HepG2 (cell line): Measurements from ENCODE around the gene IRF1. TPM values are rescaled to one million over a fixed set of nuclear protein-coding genes. Genes with fewer than 3 reads are reported as not detected.
A peak's percentile ranks its signal among the peaks of the same experiment; 100 is the strongest.

Source experiments
- GTF3A ChIP-seq: sonication (generic); formaldehyde crosslinking; conservative IDR thresholded peaks from 2 replicates; pipeline ENCODE4 v1.4.0; 2020; ENCODE audit warnings: mild to moderate bottlenecking, missing genetic modification reagents
- ISL2 ChIP-seq: sonication (generic); formaldehyde crosslinking; IDR thresholded peaks from 2 replicates; pipeline ENCODE4 v1.5.0; 2020; ENCODE audit warnings: missing genetic modification reagents
- KDM3A ChIP-seq: IDR thresholded peaks from 2 replicates; pipeline ENCODE4 v1.6.1; 2018; ENCODE audit warnings: low read depth, missing compliant biosample characterization
- NCOR1 ChIP-seq: fragments of 200-600 bp; sonication (generic); IDR thresholded peaks from 2 replicates; pipeline ENCODE4 v1.7.0; 2017; ENCODE audit warnings: antibody characterized with exemption, low read length, borderline replicate concordance
- NFKBIZ ChIP-seq: IDR thresholded peaks from 2 replicates; pipeline ENCODE4 v1.6.1; 2018; ENCODE audit warnings: missing genetic modification reagents, missing compliant biosample characterization
- PAWR ChIP-seq: sonication (generic); formaldehyde crosslinking; IDR thresholded peaks from 2 replicates; pipeline ENCODE4 v1.4.0; 2020; ENCODE audit warnings: missing genetic modification reagents, mild to moderate bottlenecking, borderline replicate concordance
- RAD51 ChIP-seq: fragments of 450-650 bp; IDR thresholded peaks from 2 replicates; pipeline ENCODE4 v1.6.1; 2016; ENCODE audit warnings: borderline replicate concordance
- TSC22D2 ChIP-seq: sonication (generic); formaldehyde crosslinking; IDR thresholded peaks from 2 replicates; pipeline ENCODE4 v1.5.1; 2020; ENCODE audit warnings: missing genetic modification reagents, mild to moderate bottlenecking, borderline replicate concordance
- ZNF33B ChIP-seq: sonication (generic); formaldehyde crosslinking; IDR thresholded peaks from 2 replicates; pipeline ENCODE4 v1.5.1; 2020; ENCODE audit warnings: mild to moderate bottlenecking, missing genetic modification reagents
- ZNF550 ChIP-seq: sonication (generic); formaldehyde crosslinking; IDR thresholded peaks from 2 replicates; pipeline ENCODE4 v1.4.0; 2020; ENCODE audit warnings: mild to moderate bottlenecking, missing genetic modification reagents, borderline replicate concordance
- ZNF589 ChIP-seq: sonication (generic); formaldehyde crosslinking; conservative IDR thresholded peaks from 2 replicates; pipeline ENCODE4 v1.8.0; 2022; ENCODE audit warnings: mild to moderate bottlenecking, moderate library complexity, missing genetic modification reagents
- ZNF720 ChIP-seq: sonication (generic); formaldehyde crosslinking; IDR thresholded peaks from 2 replicates; pipeline ENCODE4 v1.4.0; 2020; ENCODE audit warnings: missing genetic modification reagents
- polyA plus RNA-seq, 8 experiments: library from polyadenylated mRNA; depleted of rRNA in 3 of 8; stranded (reverse) in 7 of 8; unstranded in 1 of 8; fragments of >200 nt; fragmentation: Illumina TruSeq in 4 of 8; extraction: Trizol in 4 of 8; gene quantifications; 2 replicates each; pipeline versions ENCODE4 v1.2.1 to v1.2.3, GENCODE V29; 2011 to 2016; ENCODE audit warnings: low read depth in 4 of 8, missing spikeins in 1 of 8, mixed read lengths in 1 of 8; ENCODE audit not compliant: insufficient read depth in 1 of 8
- total RNA-seq, 5 experiments: library from RNA; depleted of rRNA; stranded (reverse); fragments of >200 nt; fragmentation: Illumina TruSeq; extraction: Trizol; gene quantifications; 2 replicates each; pipeline ENCODE4 v1.2.3, GENCODE V29; 2016; ENCODE audit warnings: low read depth in 1 of 5
- TF ChIP-seq, protein P1 (sequence below): sonication (generic); formaldehyde crosslinking; IDR thresholded peaks from 2 replicates; pipeline ENCODE4 v1.4.0; 2020; ENCODE audit warnings: missing genetic modification reagents, borderline replicate concordance
- TF ChIP-seq, protein P2 (sequence below): sonication (generic); formaldehyde crosslinking; IDR thresholded peaks from 2 replicates; pipeline ENCODE4 v1.4.0; 2020; ENCODE audit warnings: missing genetic modification reagents
- TF ChIP-seq, protein P3 (sequence below): IDR thresholded peaks from 2 replicates; pipeline ENCODE4 v1.6.1; 2016; ENCODE audit warnings: mild to moderate bottlenecking, missing biosample characterization, missing genetic modification reagents
- TF ChIP-seq, protein P4 (sequence below): sonication (generic); formaldehyde crosslinking; IDR thresholded peaks from 2 replicates; pipeline ENCODE4 v1.5.1; 2020; ENCODE audit warnings: missing genetic modification reagents, mild to moderate bottlenecking, borderline replicate concordance
- TF ChIP-seq, protein P5 (sequence below): sonication (generic); IDR thresholded peaks from 2 replicates; pipeline ENCODE4 v1.6.1; 2016; ENCODE audit warnings: low read depth, borderline replicate concordance

IRF1 gene
- total and polyA plus RNA-seq, 2 of the 13 experiments (the other 11 are each of a cell fraction or from before 2014, with no cell fraction given) = 4.1 to 8.8 TPM

DNA sequence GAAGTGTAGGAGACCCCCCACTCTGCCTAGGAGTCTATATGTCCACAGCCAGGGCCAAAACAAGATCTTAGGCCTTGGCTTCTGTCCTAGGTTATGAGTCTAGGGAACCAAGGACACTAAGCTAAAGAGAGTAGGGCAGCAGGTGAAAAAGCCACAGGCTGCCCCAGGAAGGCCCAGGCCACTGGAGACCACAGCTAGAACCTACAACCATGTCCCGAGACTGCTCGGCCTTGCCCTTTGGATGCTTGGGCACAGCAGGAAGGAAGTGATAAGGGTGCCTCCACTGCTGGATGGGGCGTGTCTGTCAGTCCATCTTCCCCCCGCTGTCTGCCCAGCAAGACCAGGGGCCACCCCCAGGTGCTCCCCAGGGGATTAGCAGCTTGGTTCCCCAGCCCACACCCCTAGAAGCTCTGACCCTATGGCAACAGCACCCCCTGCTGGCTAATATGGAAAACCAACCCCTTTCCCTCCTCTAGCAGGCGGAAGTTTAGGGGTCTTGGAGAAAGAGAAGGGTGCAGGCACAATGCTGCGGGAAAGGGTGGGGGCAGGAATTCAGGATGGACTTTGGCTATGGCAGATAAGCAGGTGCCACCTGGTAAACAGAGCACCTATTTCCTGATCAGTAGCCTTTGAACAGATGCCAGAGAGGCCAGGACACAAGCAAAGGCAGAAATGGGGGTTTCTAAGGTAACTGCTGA, 10.5 kb upstream of the IRF1 start (continued):
- TF ChIP-seq, protein P1, sequence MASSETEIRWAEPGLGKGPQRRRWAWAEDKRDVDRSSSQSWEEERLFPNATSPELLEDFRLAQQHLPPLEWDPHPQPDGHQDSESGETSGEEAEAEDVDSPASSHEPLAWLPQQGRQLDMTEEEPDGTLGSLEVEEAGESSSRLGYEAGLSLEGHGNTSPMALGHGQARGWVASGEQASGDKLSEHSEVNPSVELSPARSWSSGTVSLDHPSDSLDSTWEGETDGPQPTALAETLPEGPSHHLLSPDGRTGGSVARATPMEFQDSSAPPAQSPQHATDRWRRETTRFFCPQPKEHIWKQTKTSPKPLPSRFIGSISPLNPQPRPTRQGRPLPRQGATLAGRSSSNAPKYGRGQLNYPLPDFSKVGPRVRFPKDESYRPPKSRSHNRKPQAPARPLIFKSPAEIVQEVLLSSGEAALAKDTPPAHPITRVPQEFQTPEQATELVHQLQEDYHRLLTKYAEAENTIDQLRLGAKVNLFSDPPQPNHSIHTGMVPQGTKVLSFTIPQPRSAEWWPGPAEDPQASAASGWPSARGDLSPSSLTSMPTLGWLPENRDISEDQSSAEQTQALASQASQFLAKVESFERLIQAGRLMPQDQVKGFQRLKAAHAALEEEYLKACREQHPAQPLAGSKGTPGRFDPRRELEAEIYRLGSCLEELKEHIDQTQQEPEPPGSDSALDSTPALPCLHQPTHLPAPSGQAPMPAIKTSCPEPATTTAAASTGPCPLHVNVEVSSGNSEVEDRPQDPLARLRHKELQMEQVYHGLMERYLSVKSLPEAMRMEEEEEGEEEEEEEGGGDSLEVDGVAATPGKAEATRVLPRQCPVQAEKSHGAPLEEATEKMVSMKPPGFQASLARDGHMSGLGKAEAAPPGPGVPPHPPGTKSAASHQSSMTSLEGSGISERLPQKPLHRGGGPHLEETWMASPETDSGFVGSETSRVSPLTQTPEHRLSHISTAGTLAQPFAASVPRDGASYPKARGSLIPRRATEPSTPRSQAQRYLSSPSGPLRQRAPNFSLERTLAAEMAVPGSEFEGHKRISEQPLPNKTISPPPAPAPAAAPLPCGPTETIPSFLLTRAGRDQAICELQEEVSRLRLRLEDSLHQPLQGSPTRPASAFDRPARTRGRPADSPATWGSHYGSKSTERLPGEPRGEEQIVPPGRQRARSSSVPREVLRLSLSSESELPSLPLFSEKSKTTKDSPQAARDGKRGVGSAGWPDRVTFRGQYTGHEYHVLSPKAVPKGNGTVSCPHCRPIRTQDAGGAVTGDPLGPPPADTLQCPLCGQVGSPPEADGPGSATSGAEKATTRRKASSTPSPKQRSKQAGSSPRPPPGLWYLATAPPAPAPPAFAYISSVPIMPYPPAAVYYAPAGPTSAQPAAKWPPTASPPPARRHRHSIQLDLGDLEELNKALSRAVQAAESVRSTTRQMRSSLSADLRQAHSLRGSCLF (CRISPR knock-in tag) = no peak
- TF ChIP-seq, protein P2, sequence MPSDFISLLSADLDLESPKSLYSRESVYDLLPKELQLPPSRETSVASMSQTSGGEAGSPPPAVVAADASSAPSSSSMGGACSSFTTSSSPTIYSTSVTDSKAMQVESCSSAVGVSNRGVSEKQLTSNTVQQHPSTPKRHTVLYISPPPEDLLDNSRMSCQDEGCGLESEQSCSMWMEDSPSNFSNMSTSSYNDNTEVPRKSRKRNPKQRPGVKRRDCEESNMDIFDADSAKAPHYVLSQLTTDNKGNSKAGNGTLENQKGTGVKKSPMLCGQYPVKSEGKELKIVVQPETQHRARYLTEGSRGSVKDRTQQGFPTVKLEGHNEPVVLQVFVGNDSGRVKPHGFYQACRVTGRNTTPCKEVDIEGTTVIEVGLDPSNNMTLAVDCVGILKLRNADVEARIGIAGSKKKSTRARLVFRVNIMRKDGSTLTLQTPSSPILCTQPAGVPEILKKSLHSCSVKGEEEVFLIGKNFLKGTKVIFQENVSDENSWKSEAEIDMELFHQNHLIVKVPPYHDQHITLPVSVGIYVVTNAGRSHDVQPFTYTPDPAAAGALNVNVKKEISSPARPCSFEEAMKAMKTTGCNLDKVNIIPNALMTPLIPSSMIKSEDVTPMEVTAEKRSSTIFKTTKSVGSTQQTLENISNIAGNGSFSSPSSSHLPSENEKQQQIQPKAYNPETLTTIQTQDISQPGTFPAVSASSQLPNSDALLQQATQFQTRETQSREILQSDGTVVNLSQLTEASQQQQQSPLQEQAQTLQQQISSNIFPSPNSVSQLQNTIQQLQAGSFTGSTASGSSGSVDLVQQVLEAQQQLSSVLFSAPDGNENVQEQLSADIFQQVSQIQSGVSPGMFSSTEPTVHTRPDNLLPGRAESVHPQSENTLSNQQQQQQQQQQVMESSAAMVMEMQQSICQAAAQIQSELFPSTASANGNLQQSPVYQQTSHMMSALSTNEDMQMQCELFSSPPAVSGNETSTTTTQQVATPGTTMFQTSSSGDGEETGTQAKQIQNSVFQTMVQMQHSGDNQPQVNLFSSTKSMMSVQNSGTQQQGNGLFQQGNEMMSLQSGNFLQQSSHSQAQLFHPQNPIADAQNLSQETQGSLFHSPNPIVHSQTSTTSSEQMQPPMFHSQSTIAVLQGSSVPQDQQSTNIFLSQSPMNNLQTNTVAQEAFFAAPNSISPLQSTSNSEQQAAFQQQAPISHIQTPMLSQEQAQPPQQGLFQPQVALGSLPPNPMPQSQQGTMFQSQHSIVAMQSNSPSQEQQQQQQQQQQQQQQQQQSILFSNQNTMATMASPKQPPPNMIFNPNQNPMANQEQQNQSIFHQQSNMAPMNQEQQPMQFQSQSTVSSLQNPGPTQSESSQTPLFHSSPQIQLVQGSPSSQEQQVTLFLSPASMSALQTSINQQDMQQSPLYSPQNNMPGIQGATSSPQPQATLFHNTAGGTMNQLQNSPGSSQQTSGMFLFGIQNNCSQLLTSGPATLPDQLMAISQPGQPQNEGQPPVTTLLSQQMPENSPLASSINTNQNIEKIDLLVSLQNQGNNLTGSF (CRISPR knock-in tag) = no peak
- TF ChIP-seq, protein P3, sequence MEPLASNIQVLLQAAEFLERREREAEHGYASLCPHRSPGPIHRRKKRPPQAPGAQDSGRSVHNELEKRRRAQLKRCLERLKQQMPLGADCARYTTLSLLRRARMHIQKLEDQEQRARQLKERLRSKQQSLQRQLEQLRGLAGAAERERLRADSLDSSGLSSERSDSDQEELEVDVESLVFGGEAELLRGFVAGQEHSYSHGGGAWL = no peak
- no peak for TF ChIP-seq ZNF550 (CRISPR knock-in tag)
- TF ChIP-seq ZNF720 (CRISPR knock-in tag) = no peak
- no peak for TF ChIP-seq GTF3A (CRISPR knock-in tag)
- TF ChIP-seq PAWR (CRISPR knock-in tag) = no peak
- TF ChIP-seq ISL2 (CRISPR knock-in tag) = peak; percentile 43; the same call in 1 of the 2 replicates
- TF ChIP-seq, protein P4, sequence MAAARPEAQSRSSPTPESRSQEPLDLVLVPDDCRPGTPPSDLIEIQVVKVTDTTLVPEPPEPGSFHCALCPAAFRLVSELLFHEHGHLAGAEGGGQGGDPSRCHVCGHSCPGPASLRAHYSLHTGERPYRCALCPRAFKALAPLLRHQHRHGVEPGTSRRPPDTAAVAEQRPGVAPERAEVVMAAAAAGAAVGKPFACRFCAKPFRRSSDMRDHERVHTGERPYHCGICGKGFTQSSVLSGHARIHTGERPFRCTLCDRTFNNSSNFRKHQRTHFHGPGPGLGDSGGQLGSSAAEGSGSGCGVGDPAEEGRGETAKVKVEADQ (CRISPR knock-in tag) = no peak
- peak; percentile 31 for TF ChIP-seq NFKBIZ (CRISPR knock-in tag)
- no peak for TF ChIP-seq ZNF33B (CRISPR knock-in tag)
- TF ChIP-seq, protein P5, sequence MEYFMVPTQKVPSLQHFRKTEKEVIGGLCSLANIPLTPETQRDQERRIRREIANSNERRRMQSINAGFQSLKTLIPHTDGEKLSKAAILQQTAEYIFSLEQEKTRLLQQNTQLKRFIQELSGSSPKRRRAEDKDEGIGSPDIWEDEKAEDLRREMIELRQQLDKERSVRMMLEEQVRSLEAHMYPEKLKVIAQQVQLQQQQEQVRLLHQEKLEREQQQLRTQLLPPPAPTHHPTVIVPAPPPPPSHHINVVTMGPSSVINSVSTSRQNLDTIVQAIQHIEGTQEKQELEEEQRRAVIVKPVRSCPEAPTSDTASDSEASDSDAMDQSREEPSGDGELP = peak; percentile 62; the same call in 1 of the 2 replicates
- TF ChIP-seq ZNF589 (CRISPR knock-in tag) = no peak
- no peak for TF ChIP-seq TSC22D2 (CRISPR knock-in tag)
- TF ChIP-seq RAD51 = no peak
- TF ChIP-seq NCOR1 = peak; percentile 72
- TF ChIP-seq KDM3A (CRISPR knock-in tag) = no peak; the same call in 1 of the 2 replicates
